ENCODE measurements around the gene TXNDC11.

The TXNDC11 gene

GRCh38 chr16:11698271-11698689 lies 44.4 kb downstream of the TXNDC11 start:
- Histone ChIP-seq H3K27me3 (replicated peaks; ENCODE audit: control insufficient read depth, insufficient read depth, low read length) (no peaks in the 10 kb centered on the region), H3K4me3 (replicated peaks; ENCODE audit: low read depth, low read length) (no peak overlapping the region), H3K36me3 (ENCODE audit: control insufficient read depth, insufficient read depth, low read length) (peaks cover 45% of the 10 kb centered on the region)
- no peak for TF ChIP-seq CTCF (IDR thresholded peaks at IDR 0.05; ENCODE audit: insufficient read depth, low read length, poor library complexity, severe bottlenecking)
- no peak for DNase-seq (ENCODE audit: extremely low read depth, insufficient read length)

GRCh38 chr16:11697319-11697718 lies 45.3 kb downstream of the TXNDC11 start:
- Histone ChIP-seq H3K4me3 (replicated peaks; ENCODE audit: low read depth, low read length) (no peak overlapping the region), H3K27me3 (replicated peaks; ENCODE audit: control insufficient read depth, insufficient read depth, low read length) (no peaks in the 10 kb centered on the region), H3K36me3 (ENCODE audit: control insufficient read depth, insufficient read depth, low read length) (peaks cover 46% of the 10 kb centered on the region)
- DNase-seq (ENCODE audit: extremely low read depth, insufficient read length) = no peak
- TF ChIP-seq CTCF (IDR thresholded peaks at IDR 0.05; ENCODE audit: insufficient read depth, low read length, poor library complexity, severe bottlenecking) = no peak

GRCh38 chr16:11696266-11697012 lies 46.2 kb downstream of the TXNDC11 start:
- peaks cover 54% of the 10 kb centered on the region for H3K36me3 ChIP-seq (ENCODE audit: control insufficient read depth, insufficient read depth, low read length)
- TF ChIP-seq CTCF (IDR thresholded peaks at IDR 0.05; ENCODE audit: insufficient read depth, low read length, poor library complexity, severe bottlenecking) = no peak
- DNase-seq (ENCODE audit: extremely low read depth, insufficient read length) = no peak
- no peak overlapping the region for H3K4me3 ChIP-seq (replicated peaks; ENCODE audit: low read depth, low read length)
- H3K27me3 ChIP-seq (replicated peaks; ENCODE audit: control insufficient read depth, insufficient read depth, low read length) = no peaks in the 10 kb centered on the region

GRCh38 chr16:11692651-11693050 lies 50.0 kb downstream of the TXNDC11 start:
- no peak for TF ChIP-seq CTCF (IDR thresholded peaks at IDR 0.05; ENCODE audit: insufficient read depth, low read length, poor library complexity, severe bottlenecking)
- Histone ChIP-seq H3K36me3 (ENCODE audit: control insufficient read depth, insufficient read depth, low read length) (peaks cover 46% of the 10 kb centered on the region), H3K4me3 (replicated peaks; ENCODE audit: low read depth, low read length) (no peak overlapping the region), H3K27me3 (replicated peaks; ENCODE audit: control insufficient read depth, insufficient read depth, low read length) (no peaks in the 10 kb centered on the region)
- no peak for DNase-seq (ENCODE audit: extremely low read depth, insufficient read length)

GRCh38 chr16:11692171-11692570 lies 50.5 kb downstream of the TXNDC11 start:
- Histone ChIP-seq H3K36me3 (ENCODE audit: control insufficient read depth, insufficient read depth, low read length) (peaks cover 44% of the 10 kb centered on the region), H3K27me3 (replicated peaks; ENCODE audit: control insufficient read depth, insufficient read depth, low read length) (no peaks in the 10 kb centered on the region), H3K4me3 (replicated peaks; ENCODE audit: low read depth, low read length) (no peak overlapping the region)
- TF ChIP-seq CTCF (IDR thresholded peaks at IDR 0.05; ENCODE audit: insufficient read depth, low read length, poor library complexity, severe bottlenecking) = no peak
- no peak for DNase-seq (ENCODE audit: extremely low read depth, insufficient read length)
